ENCODE data around the gene ST3GAL3. TPM values are rescaled to one million over a fixed set of nuclear protein-coding genes. Genes with fewer than 3 reads are reported as not detected.

Gene ST3GAL3
- total RNA-seq, 6 experiments from 2014 or later, result 6.4 to 14.2 (median 12.0) TPM

DNA sequence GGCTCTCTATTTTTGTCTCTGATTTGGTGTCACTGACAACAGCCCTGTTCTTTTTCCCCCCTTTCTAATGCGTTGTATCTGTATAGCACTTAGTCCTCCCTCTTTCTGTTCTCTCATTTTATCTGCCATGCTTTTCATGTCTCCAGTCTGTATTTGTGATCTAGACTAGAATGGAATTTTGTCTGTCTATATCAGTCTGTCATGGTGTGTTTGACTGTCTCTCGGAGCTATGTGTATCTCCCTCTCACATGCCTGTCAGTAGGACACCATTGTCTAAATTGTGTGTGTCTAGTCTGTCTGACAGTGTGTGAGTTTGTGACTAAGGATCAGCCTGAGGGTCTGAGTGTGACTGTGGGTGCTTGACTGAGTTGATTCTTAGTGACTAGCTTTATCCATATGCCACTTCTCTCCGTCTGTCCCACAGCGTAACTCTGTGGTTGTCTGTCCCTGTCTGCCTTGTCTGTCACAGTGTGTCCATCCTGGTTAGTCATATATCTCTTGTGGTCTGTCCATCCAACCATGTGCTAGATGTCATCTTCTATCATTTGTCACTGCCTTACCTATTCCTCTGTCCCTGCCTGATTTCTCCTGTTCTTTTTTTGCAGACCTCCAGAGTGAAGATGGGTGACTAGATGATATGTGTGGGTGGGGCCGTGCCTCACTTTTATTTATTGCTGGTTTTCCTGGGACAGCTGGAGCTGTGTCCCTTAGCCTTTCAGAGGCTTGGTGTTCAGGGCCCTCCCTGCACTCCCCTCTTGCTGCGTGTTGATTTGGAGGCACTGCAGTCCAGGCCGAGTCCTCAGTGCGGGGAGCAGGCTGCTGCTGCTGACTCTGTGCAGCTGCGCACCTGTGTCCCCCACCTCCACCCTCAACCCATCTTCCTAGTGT, 270.3 kb downstream of the ST3GAL3 start:
- DNase-seq (no peak), ATAC-seq (no peak)
- TF ChIP-seq, protein P1, sequence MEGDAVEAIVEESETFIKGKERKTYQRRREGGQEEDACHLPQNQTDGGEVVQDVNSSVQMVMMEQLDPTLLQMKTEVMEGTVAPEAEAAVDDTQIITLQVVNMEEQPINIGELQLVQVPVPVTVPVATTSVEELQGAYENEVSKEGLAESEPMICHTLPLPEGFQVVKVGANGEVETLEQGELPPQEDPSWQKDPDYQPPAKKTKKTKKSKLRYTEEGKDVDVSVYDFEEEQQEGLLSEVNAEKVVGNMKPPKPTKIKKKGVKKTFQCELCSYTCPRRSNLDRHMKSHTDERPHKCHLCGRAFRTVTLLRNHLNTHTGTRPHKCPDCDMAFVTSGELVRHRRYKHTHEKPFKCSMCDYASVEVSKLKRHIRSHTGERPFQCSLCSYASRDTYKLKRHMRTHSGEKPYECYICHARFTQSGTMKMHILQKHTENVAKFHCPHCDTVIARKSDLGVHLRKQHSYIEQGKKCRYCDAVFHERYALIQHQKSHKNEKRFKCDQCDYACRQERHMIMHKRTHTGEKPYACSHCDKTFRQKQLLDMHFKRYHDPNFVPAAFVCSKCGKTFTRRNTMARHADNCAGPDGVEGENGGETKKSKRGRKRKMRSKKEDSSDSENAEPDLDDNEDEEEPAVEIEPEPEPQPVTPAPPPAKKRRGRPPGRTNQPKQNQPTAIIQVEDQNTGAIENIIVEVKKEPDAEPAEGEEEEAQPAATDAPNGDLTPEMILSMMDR (IDR thresholded peaks at IDR 0.05), result no peak
- no peak for TF ChIP-seq POLR2A (IDR thresholded peaks at IDR 0.05)
- 52% methylated on average over 7 of the region's 9 CpGs for WGBS (ENCODE audit: insufficient coverage, low coverage, low lambda C conversion rate, missing lambda C conversion rate)
- Histone ChIP-seq H3K9me3 (no peaks in the 10 kb centered on the region), H3K27ac (peak overlapping the region in 1 of 3 donors; percentile 56), H3K36me3 (peaks cover 0 to 14% (median 5%) of the 10 kb centered on the region in 4 donors), H3K4me1 (peaks cover 0 to 39% (median 13%) of the 10 kb centered on the region in 4 donors), H3K4me3 (no peak overlapping the region), H3K27me3 (no peaks in the 10 kb centered on the region)
- intact Hi-C loops (cut with DNase I), result no loop called here

DNA sequence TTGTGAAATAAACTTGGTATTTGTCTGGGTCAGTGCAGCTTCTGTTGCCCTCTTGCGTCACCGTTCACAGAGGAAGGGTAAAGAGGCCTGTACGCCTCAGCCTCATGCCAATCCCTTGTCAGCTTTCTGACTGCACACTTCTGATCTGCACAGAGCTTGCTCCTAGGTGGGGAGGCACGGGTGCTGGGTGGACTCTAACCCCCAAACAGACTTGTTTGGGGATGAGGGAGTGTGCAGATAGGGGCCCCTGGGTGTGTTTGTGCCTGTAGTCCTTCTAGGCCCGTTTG, 270.9 kb downstream of the ST3GAL3 start:
- peak overlapping the region in 2 of 3 donors; percentile 36 to 56 for H3K27ac ChIP-seq
- peaks cover 0 to 39% (median 13%) of the 10 kb centered on the region in 4 donors for H3K4me1 ChIP-seq
- WGBS (ENCODE audit: insufficient coverage, low coverage, low lambda C conversion rate, missing lambda C conversion rate), result 6% methylated on average over 2 of the region's 5 CpGs
- TF ChIP-seq, protein P1 (IDR thresholded peaks at IDR 0.05), result no peak
- no peak for TF ChIP-seq POLR2A (IDR thresholded peaks at IDR 0.05)
- H3K4me3 ChIP-seq, result peak overlapping the region in 2 of 3 donors; percentile 39 to 70
- H3K9me3 ChIP-seq, result no peaks in the 10 kb centered on the region
- ATAC-seq (peak; percentile 23 to 52 (median 37)), DNase-seq (peak in 2 of 3 donors; percentile 76 to 78)
- peaks cover 0 to 14% (median 5%) of the 10 kb centered on the region in 4 donors for H3K36me3 ChIP-seq
- intact Hi-C loops (cut with DNase I), result no loop called here
- no peaks in the 10 kb centered on the region for H3K27me3 ChIP-seq

DNA sequence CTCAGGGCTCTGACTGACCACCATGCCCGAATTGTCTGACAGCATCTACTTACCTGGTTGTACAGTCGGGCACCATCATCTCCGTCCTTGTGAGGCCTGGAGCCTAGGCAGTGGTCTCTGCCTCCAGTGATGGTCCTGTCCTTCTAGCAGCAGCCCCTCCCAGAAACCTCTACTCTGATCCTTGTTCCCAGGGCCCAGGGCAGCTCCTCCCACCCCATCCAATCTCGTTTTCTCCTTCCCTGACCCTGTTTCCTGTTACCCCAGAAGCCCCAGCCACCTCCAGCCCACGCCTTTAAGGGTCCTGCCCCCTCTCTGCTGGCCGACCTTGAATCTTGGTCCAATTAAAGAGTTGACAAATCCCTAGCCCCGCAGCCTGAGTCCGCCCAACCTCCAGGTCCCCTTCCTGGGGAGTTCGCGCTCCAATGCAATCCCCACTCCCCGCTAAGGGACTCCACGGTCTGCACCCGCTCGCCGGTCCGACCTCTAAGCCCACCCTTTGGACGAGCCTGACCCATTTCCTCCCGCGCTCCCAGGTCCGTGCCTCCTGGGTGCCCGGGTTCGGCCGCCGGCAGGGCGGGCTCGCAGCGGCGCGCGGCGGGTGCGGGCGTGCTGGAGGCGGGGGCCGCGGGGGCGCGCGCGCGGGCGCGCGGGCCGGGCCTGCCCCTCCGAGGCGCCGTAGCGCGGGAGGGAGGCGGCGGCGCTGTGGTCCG, 271.4 kb downstream of the ST3GAL3 start, which contains the start of gene B4GALT2:
B4GALT2 (plus strand) TSS at position 660 of the 710 bp plus-strand sequence. CDS start 1,951 bp downstream, outside the sequence.
- Histone ChIP-seq H3K36me3 (peaks cover 0 to 14% (median 5%) of the 10 kb centered on the region in 4 donors), H3K27ac (peak within 1 kb of the TSS in 2 of 3 donors; percentile 36 to 56), H3K9me3 (no peaks in the 10 kb centered on the region), H3K4me1 (peaks cover 0 to 39% (median 13%) of the 10 kb centered on the region in 4 donors), H3K4me3 (peak within 1 kb of the TSS; percentile 70 to 71 (median 70)), H3K27me3 (no peaks in the 10 kb centered on the region)
- WGBS (ENCODE audit: insufficient coverage, low coverage, low lambda C conversion rate, missing lambda C conversion rate), result 5% methylated on average over 13 of the region's 54 CpGs
- intact Hi-C loops (cut with DNase I), result no loop called here
- DNase-seq (peak; percentile 61 to 64 (median 62)), ATAC-seq (peak; percentile 2 to 9 (median 6))
- TF ChIP-seq, protein P1 (IDR thresholded peaks at IDR 0.05), result no peak
- no peak for TF ChIP-seq POLR2A (IDR thresholded peaks at IDR 0.05)

DNA sequence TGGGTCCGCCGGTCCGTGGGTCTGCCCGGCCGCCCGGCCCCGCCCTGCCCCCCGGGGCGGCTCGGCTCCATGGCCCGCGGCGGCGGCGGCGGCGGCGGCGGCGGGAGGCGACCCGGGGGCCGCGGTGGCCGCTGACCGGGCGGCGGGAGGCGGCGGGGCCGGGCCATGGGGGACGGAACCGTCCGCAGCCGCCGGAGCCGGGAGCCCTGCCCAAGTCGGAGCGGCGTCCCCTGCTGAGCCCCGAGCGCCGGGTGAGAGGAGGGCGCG, 271.9 kb downstream of the ST3GAL3 start:
- peaks cover 0 to 39% (median 13%) of the 10 kb centered on the region in 4 donors for H3K4me1 ChIP-seq
- DNase-seq (no peak), ATAC-seq (no peak)
- intact Hi-C loops (cut with DNase I), result no loop called here
- H3K27me3 ChIP-seq, result no peaks in the 10 kb centered on the region
- TF ChIP-seq POLR2A (IDR thresholded peaks at IDR 0.05), result no peak
- TF ChIP-seq, protein P1 (IDR thresholded peaks at IDR 0.05), result no peak
- peaks cover 0 to 14% (median 5%) of the 10 kb centered on the region in 4 donors for H3K36me3 ChIP-seq
- H3K4me3 ChIP-seq, result peak overlapping the region; percentile 70 to 71 (median 70)
- WGBS (ENCODE audit: insufficient coverage, low coverage, low lambda C conversion rate, missing lambda C conversion rate), result no CpG with 5 or more reads among the region's 45 CpGs
- H3K27ac ChIP-seq, result no peak overlapping the region
- no peaks in the 10 kb centered on the region for H3K9me3 ChIP-seq

Data from right lobe of liver (tissue), 6 donors.